GM11168 (cell line): Measurements from ENCODE around the gene PCSK4.
"Not testable (repeated sequence)": the region's sequence is repeated elsewhere in the genome, so short reads cannot be mapped to it uniquely, and the experiment has no call there.

Experiments used
- in situ Hi-C: fragments of 300-500 bp; cut with MboI; formaldehyde crosslinking; loops from one replicate; pipeline ENCODE4 v1.12.0; 2022; ENCODE audit warnings: low sequenced_read_pairs; ENCODE audit not compliant: unreplicated experiment

The PCSK4 gene

DNA sequence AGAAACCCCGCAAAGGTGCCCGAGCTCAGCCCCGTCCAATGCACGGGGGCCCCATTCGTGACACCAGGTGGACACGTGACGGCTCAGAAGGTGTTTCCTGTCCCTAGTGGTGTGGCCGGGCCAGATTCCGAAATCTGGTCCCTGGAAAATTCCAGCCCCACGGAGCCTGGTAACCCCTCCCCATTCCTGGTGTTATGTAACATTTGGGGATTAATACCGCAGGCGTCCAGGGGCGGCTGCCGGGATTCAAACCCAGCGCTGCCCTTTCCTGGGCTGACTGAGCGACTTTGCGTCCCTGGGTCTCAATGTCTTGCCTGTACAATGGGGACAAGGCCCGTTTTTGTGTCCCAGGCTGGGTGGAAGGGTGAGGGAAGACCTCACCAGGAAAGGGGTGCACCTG lies 32.7 kb upstream of the PCSK4 start:
- in situ Hi-C loops = no loop called here

DNA sequence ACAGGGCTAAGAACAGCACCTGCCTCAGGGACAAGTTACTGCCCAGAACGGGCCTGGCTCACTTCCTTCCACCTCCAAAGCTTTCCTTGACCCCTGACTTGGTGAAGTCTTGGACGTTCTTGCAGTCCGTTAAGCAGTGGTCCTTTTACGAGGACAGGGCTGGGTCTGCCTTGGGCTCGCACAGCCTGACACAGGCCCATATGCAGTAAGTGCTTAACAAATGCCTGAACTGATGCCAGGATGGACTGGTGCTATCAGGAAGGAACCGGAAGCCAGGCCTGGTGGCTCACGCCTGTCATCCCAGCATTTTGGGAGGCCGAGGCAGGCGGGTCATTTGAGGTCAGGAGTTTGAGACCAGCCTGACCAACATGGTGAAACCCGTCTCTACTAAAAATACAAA lies 31.9 kb upstream of the PCSK4 start:
- in situ Hi-C loops = no loop called here

DNA sequence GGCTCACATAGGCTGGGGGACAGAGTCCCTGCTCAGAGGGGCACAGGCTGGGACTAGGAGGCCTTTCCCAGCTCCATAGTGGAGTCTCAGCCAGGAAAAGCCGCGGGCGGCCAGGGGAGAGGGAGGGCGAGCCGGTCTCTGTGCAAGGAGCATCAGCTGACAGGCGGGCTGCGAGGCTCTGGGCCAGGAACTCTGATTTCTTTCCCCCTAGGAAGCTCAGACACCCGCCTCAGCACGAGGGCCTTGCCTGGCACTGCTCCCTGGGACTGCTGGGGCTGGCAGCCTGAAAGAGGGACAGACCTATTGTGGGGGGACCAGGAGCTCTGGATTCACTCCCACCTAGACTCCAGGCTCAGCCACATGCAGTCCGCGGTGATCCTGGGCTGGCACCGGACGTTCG lies 31.5 kb upstream of the PCSK4 start:
- in situ Hi-C loops = no loop called here

DNA sequence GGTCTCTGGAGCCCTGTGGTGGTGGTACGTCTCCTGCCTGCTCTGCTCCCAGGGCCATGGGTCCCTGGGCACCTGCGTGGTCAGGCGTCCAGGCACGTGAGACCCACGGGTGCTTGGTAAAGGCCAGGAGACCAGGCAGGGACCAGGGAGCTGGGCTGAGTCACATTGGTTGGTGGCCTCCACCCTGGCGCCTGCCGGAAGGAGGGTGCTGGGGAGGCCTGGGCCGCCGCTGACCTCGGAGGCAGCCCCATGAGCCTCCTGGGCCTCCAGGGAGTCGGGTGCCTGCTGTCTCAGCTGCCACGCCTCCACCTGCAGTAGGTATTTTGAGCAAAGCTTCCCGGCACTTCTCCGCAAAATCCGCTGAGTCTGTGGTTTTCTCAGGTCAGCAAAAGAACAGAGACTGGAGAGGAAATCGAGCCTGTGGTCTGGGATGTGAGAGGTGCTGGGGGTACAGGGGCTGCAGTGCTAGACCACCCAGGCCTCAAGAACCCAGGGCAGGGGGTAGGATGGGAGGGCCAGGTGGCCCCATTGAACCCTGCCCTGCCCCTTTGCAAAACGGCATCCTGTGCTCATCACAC lies 30.1 kb upstream of the PCSK4 start:
- in situ Hi-C loops = no loop called here

DNA sequence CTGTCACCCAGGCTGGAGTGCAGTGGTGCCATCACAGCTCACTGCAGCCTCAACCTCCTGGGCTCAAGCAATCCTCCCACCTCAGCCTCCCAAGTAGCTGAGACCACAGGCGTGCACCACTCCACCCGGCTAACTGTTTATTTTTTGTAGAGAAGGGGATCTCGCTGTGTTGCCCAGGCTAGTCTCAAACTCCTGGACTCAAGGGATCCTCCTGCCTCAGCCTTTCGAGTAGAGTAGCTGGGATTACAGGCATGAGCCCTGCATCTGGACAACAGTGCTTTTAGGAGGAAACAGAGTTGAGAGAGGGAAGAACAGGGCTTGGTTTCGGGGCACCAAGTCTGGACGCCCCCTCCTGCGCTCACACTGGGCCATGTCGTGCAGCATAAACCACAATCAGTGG lies 29.7 kb upstream of the PCSK4 start:
- in situ Hi-C loops = not testable (repeated sequence)

DNA sequence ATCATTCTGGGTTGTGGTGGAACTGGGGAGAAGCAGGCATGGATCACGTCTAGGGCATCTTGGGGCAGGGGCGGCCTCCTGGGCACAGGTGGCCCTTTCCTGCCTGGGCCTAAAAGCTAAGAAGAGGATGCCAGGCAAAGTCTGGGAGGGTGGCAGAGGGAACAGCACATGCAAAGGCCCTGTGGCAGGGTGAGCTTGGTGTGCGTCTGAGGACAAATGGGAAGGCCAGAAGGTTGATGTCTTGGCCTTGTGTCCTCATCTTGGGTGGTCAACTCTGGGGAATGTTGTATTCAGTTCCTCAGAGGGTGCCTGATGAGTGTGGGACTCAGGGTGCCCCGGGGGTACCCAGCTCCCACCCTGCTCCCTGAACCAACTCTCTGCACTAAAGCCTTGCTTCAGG lies 28.3 kb upstream of the PCSK4 start:
- in situ Hi-C loops = no loop called here

DNA sequence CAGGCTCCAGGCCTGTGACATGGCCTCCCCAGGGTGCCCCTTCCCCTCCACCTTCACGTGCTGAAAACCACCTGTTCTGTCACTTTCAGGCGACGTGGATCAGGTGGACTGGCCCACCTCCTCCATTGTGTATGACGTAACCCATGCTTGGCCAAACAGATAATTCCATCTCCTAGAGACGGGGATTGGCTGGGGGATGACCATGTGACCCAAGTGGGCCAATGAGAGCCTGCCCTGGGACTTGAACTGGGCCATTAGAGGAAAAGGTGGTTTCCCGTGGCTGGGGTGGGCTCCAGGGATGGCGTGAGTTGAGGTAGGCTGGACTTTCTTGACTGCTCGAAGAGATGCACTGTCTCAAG lies 26.2 kb upstream of the PCSK4 start:
- in situ Hi-C loops = no loop called here

DNA sequence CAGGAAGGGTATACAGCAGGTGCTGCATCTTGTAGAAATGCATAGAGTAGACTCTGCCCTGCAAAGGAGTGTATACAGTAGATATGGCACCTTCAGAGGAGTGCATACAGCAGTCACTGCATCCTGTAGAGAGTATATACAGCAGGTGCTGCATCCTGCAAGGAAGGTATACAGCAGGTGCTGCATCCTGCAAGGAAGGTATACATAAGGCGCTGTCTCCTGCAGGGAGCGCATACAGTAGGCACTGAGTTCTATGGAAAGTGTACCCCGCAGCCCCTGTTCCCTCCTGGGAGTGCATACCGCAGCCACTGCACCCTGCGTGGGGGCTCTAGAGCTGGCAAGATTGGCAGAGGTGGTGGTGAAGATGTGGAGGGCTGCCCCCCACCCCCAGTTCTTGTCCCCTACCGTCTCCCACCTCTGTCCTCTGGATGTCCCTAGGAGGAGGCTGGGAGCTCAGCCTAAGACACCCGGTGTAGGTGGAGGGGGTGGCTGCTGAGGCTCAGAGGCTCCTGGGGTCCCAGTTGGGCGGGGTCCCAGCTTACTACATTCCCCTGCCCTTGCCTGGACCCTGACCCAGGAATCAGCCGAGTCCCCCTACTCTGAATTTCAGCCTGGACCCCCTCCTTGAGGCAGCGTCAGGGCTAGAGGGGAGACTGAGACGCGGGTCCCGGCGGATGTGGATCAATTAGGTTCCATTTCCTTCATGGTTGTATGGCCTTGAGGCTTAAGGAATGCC lies 25.0 kb upstream of the PCSK4 start:
- in situ Hi-C loops = no loop called here

DNA sequence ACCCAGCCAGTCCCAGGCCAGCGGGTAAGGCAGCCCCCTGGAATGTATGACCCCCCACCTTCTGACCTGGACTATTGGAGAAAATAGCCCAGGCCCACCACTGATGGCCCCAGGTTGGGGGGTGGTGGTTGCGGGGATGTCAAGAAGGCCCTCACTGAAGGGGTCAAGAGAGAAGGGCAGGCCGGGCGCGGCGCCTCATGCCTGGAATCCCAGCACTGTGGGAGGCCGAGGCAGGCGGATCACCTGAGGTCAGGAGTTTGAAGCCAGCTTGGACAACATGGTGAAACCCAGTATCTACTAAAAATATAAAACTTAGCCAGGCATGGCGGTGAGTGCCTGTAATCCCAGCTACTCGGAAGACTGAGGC lies 24.1 kb upstream of the PCSK4 start:
- in situ Hi-C loops = no loop called here

DNA sequence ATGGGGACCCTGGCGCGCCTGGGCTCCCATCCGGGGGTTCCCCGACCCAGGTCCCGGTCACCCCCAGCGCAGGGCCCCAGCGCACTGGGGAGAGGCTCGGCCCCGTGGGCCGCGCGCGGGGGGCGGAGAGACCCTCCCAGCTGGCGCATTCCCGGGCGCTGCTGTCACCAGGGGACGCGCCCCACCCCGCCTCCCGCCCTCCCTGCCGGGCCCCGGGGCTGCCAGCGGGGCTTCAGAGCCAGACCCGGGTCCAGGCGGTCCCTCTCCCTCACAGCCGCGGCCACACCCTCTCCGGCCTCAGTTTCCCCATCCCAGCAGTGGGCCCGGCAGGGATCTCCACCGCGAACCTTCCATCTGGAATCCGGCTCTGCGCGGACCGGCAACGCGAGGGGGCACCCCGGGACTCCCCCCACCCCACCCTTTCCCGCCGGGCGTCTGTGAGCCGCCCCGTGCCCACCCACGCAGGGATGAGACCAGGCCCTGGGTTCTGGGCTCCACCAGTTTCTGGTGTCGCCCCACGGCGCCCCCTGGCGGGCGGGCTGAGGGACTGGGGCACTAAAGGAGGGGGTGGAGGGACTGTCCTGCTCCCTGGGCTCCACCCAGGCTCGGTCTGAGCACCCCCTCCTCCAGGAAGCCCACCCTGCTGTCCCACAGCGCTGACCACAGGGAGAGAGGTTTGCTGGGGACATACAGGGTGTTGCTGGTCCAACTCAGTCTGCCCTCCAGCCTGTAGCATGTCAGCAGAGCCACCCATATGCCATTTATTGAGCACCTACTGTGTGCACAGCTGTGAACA lies 23.5 kb upstream of the PCSK4 start:
- in situ Hi-C loops = no loop called here

DNA sequence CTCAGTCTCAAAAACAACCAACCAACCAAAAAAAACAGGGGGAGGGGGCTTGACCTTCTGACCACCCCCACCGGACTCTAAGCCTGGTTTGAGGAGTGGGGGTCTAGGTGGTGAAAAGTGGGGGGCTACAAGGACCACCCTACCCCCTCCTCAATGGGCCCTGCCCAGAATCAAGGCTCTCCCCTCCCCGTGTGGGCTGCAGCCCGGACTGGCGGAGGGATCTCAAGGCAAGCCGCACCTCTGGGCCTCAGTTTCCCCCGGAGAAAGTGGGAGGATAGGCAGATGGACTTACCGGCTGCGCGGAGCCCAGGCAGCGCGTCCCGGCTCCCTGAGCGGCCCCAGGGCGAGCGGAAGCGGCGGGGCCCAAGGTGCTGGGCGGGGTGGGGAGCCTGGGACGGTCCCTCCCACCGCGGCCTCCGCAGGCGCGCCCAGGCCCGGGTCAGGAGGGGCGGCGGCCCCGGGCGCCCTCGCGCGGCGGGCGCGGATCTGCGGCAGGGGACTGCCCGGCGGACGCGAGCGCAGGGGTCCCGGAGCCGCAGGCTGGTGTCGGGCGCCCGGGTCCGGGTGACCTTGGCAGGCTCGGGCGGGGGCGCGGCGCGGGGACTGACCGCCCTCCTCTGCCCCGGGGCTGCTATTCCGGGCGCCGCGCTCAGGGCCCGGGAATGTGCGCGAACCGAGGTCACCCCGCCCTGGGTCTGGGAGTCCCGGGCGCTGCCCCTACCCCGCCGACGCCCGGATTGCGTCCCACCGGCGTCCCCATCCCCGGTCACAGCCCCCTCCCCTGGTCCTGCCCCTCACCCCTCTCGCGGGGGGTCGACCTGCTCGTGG lies 22.7 kb upstream of the PCSK4 start, which contains the start of gene ADAMTSL5:
ADAMTSL5 (minus strand) TSS at position 349 of the 828 bp plus-strand sequence. CDS start 2,076 bp downstream, outside the sequence.
- in situ Hi-C loops = no loop called here

DNA sequence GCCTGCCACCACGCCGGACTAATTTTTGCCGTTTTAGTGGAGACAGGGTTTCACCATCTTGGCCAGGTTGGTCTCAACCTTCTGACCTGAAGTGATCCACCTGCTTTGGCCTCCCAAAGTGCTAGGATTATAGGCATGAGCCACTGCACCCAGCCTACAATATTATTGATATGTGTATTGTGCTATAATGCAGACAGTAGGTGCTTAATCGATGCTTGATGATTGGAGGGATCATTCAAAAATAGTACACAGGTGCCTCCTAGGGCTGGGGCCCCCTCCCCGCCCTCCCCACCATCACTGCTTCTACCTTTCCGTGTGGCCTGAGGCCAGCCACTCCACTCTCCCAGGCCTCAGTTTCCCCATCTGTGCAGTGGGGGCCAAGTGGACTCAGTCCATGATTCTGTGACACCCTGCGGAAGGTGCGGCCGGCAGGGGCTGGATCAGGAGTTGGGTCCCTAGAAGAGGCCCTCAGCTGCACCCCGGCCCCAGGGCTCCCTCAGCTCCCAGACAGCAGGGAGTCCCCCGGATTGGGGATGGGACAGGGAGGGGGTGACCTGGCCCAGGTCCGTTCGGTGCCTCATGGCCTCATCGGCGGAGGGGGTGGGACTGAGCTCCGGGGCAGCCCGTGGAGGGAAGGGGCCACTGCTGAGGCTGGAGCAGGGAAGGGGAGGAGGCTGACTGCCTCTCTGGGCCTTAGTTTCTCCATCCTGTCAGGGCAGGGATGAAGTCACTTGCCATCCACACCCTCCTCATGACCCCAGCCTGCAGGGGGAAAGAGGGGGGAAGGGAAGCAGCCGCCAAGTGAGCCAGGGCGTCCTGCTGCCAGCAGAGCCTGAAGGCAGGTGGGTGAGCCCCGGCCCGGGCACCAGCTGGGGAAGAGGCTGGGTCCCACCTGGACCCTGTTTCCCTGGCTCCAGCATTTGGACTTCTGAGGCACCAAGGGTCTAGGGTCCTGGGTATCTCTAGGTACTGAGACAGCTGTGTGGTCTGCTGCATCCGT lies 21.5 kb upstream of the PCSK4 start:
- in situ Hi-C loops = no loop called here

DNA sequence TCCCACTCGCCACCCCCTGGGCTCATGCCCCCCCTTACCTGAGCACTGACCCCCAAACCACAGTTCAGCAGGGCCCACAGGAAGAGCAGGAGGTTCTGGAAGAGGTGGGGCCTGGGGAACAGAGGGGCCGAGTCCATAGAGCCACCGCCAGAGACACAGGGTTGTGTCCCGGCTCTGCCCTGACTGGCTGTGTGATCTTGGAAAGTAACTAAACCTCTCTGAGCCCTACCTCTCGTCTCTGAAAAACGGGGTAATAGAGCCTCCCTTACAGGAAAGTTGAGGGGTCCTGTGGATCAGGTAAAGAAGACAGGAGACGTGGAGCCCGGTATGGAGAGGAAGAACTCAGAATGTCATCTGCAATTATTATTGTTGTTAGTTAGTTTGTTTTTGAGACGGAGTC lies 20.7 kb upstream of the PCSK4 start:
- in situ Hi-C loops = no loop called here

DNA sequence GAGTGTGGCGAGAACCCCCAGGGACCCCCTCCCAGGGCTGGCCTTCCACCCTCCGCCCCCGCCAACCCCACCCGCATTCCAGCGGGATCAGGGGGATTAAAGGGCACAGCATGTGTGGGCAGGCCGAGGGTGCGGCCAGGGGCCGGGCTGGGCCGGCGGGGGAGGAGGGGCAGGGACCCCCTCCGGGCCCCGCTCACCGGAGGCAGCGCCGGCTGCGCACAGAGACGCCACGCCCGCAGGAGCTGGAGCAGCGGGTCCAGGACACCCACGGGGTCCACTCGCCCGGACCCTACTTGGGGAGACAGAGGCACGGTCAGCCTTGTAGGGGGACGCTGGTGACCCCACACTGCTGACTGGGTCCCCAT lies 20.3 kb upstream of the PCSK4 start:
- in situ Hi-C loops = no loop called here

DNA sequence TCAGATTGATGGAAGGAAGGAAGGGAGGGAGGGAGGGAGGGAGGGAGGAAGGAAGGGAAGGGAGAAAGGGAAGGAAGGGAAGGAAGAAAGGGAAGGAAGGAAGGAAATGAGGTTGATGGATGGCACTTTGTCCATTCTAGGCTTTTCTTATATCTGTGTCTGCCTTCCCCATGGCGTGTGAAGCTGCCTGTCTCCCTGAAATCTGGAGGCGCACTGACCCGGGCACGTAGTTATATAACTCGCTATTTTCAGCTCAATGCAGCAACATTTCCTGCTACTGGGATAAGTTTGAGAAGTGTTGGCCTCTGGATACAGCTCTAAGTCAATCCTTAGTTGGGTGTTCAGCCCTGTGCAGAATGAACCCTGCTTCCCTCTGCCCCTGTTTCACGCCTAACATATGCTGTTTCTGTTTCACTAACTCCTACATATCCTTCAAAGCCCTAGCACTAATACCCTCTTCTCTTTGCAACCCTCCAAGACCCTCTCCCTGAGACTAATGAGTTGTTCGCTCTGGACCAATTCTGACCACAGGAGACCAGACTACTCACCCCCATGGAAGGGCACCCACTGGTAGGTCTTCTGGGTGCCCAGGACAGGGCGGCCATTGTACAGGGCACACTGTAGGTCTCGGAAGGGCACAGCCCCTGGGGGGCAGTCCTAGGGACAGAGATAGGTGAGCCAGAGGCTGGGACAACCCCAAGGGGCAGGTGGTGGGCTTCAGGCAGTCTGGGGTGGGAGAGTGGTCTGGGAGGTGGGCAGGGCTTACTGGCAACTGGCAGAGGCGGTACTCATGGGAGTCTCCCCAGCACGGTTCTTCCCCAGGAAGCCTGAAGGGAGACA lies 19.7 kb upstream of the PCSK4 start:
- in situ Hi-C loops = no loop called here

DNA sequence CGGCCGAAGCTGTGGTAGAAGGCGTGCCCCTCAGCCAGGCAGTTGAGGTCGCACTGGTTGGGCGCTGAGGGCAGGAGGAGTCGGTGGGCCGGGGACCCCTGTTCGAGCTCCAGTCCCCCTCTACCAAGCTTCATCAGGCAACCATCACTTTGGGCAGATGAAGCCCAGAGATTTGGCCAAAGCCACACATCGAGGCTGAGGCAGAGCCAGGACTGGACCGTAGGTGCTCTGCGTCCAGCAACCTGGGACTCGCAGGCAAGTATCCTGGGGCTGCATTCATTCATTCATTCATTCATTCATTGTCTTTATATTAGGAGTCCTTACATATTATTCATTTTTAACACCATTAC lies 18.3 kb upstream of the PCSK4 start:
- in situ Hi-C loops = no loop called here

DNA sequence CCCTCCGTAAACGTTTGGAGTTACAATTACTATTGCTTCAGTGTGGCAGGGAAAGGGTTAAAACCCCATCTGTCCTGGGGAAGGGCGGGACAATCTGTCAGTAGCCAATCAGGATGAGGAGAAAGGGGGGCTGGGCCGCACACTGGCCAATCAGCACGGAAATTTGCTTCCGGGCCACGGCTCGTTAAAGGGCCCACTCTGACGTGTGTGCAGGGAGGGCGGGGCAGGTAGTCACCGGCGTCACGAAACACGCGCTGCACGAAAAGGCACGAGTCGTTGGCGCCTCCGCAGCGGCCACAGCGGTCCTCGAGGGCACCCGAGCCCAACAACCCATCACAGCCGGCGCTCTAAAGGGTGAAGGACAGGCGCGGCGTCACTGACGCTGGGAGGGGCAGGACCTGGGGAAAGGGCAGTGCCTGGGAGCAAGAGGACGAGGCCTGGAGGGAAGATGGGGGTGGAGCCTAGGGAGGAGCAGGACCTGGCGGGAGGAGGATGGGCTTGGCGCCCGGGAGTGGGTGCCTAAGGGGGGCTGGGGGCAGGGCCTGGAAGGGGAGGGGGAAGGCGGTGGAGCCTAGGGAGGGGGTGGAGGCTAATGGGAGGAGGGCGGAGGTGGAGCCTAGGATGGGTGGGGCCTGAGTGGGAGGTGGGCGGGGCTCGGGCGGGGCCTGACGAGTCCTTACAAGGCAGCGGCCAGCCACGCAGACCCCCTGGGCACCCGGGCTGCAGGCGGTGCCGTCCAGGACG lies 17.8 kb upstream of the PCSK4 start:
- in situ Hi-C loops = no loop called here

DNA sequence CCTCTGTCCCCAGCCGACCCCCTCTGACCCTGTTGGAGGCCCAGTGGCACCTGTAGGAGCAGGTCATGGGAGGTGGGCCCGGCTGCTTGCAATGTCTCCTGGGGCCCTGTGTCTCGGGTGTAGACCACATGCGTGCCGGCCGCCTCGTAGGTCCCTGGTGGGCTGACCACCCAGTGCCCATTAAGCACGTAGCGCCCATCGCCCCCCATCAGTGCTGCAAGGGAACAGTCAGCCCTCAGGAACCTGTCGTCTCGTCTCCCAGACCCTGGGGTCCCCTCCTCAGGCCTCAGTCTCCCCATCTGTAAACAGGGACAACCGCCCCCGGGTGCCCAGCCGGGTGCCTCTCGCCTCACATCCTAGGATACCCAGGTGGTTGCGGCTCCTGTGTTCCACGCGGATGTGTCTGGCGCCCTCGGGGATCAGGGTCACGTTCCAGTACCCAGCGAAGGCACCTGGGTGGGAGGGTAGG lies 17.1 kb upstream of the PCSK4 start:
- in situ Hi-C loops = no loop called here
